OCI-LY7 (cell line): ENCODE data around the gene ANKRD33B. TPM values are rescaled to one million over a fixed set of nuclear protein-coding genes. Genes with fewer than 3 reads are reported as not detected.

Experiments
- BruUV-seq: library from RNA; stranded (reverse); fragments of 400-500 nt; replicated peaks from 2 replicates; lab custom pipeline; 2021; lab: Mats Ljungman, UMichigan
- CTCF ChIA-PET: fragments of 300-600 bp; sonication (Branson Sonifier 250); formaldehyde crosslinking; loops from one replicate; lab custom pipeline; 2022; ENCODE audit warnings: antibody characterized with exemption; ENCODE audit not compliant: unreplicated experiment; lab: Charles Lee
- POLR2A ChIA-PET: fragments of 300-600 bp; sonication (Branson Sonifier 250); formaldehyde crosslinking; loops from one replicate; lab custom pipeline; 2022; ENCODE audit warnings: antibody characterized with exemption; lab: Charles Lee
- DNase-seq: peaks from one replicate; pipeline ENCODE4 v3.0.0-alpha.2; 2015; ENCODE audit warnings: low spot score
- H2AFZ ChIP-seq: fragments of 200-600 bp; sonication (generic), shearing (Covaris generic); 2 replicates; pipeline ENCODE4 v1.6.1; 2014; ENCODE audit warnings: mild to moderate bottlenecking, antibody characterized with exemption, low read length, moderate library complexity
- H3K27ac ChIP-seq: fragments of 200-600 bp; sonication (generic); 2 replicates; pipeline ENCODE4 v1.5.1; 2014; ENCODE audit warnings: mixed run types, low read depth, mild to moderate bottlenecking, moderate library complexity, low read length, inconsistent platforms; ENCODE audit not compliant: poor library complexity, severe bottlenecking
- H3K36me3 ChIP-seq: fragments of 200-600 bp; sonication (generic); 2 replicates; pipeline ENCODE4 v1.6.1; 2014; ENCODE audit warnings: mild to moderate bottlenecking, antibody characterized with exemption, low read length, moderate library complexity, mixed read lengths; ENCODE audit not compliant: insufficient read depth
- H3K4me1 ChIP-seq: fragments of 200-600 bp; sonication (generic); 2 replicates; pipeline ENCODE4 v1.5.1; 2014; ENCODE audit warnings: mild to moderate bottlenecking, low read length; ENCODE audit not compliant: insufficient read depth, poor library complexity, severe bottlenecking
- H3K4me2 ChIP-seq: fragments of 200-600 bp; sonication (generic); 2 replicates; pipeline ENCODE4 v1.6.1; 2014; ENCODE audit warnings: mild to moderate bottlenecking, low read length
- H3K4me3 ChIP-seq: fragments of 200-600 bp; sonication (generic); 2 replicates; pipeline ENCODE4 v1.5.1; 2014; ENCODE audit warnings: mild to moderate bottlenecking, low read depth, low read length; ENCODE audit not compliant: poor library complexity, severe bottlenecking
- H3K79me2 ChIP-seq: fragments of 200-600 bp; sonication (generic); 2 replicates; pipeline ENCODE4 v1.6.1; 2016; ENCODE audit warnings: low read depth, mild to moderate bottlenecking, low read length, moderate library complexity, mixed read lengths; ENCODE audit not compliant: insufficient read depth
- H3K9me2 ChIP-seq: fragments of 200-600 bp; sonication (generic); 2 replicates; pipeline ENCODE4 v1.6.1; 2016; ENCODE audit warnings: mild to moderate bottlenecking, low read length, mixed read lengths; ENCODE audit not compliant: insufficient read depth
- H3K9me3 ChIP-seq: fragments of 200-600 bp; sonication (generic); 2 replicates; pipeline ENCODE4 v1.6.1; 2014; ENCODE audit warnings: mild to moderate bottlenecking, mixed run types, low read length, mixed read lengths
- H4K20me1 ChIP-seq: fragments of 200-600 bp; sonication (generic); 2 replicates; pipeline ENCODE4 v1.6.1; 2014; ENCODE audit warnings: mild to moderate bottlenecking, antibody characterized with exemption, low read length, moderate library complexity, mixed read lengths; ENCODE audit not compliant: insufficient read depth
- CTCF ChIP-seq: fragments of 200-600 bp; sonication (generic); conservative IDR thresholded peaks from 2 replicates; pipeline ENCODE4 v1.5.1; 2014; ENCODE audit warnings: mild to moderate bottlenecking, antibody characterized with exemption, low read length, moderate library complexity, mixed read lengths
- EZH2phosphoT487 ChIP-seq: fragments of 200-600 bp; sonication (generic); IDR thresholded peaks from 2 replicates; pipeline ENCODE4 v1.6.1; 2018; ENCODE audit warnings: low read depth, borderline replicate concordance, mild to moderate bottlenecking, mixed run types, antibody characterized with exemption, low read length, moderate library complexity, mixed read lengths
- intact Hi-C: fragments of 100-400 bp; cut with micrococcal nuclease; formaldehyde crosslinking; loops from one replicate; pipeline ENCODE4 v1.10.0; 2022; ENCODE audit not compliant: unreplicated experiment
- total RNA-seq, 2 experiments: library from RNA; depleted of rRNA in 1 of 2; stranded (reverse); fragments of >200 nt in 1 of 2; shearing (Covaris generic) in 1 of 2; gene quantifications; 2 replicates each; pipeline ENCODE4 v1.2.3, GENCODE V29; 2014 to 2022

The ANKRD33B gene
- total RNA-seq, 2 experiments from 2014 or later: 5.6 to 11.4 TPM

GRCh38 chr5:10527281-10527950, 36.5 kb upstream of the ANKRD33B start:
- Histone ChIP-seq H3K27ac (no peak overlapping the region), H3K79me2 (no peaks in the 10 kb centered on the region), H3K4me2 (no peak overlapping the region), H3K36me3 (no peaks in the 10 kb centered on the region), H3K9me2 (no peaks in the 10 kb centered on the region), H2AFZ (no peak overlapping the region), H3K4me3 (no peak overlapping the region), H3K9me3 (no peaks in the 10 kb centered on the region; the same call in 1 of the 2 replicates), H3K4me1 (peaks cover 7% of the 10 kb centered on the region), H4K20me1 (no peaks in the 10 kb centered on the region)
- no peak for DNase-seq
- TF ChIP-seq CTCF: no peak
- no peak for TF ChIP-seq EZH2phosphoT487
- intact Hi-C loops: no loop called here
- ChIA-PET POLR2A (no interaction called here), CTCF (no interaction called here)
- no TSS peak for BruUV-seq

GRCh38 chr5:10528056-10528816, 35.6 kb upstream of the ANKRD33B start:
- Histone ChIP-seq H2AFZ (no peak overlapping the region), H3K36me3 (no peaks in the 10 kb centered on the region), H3K27ac (no peak overlapping the region), H4K20me1 (no peaks in the 10 kb centered on the region), H3K79me2 (no peaks in the 10 kb centered on the region), H3K4me3 (no peak overlapping the region), H3K9me2 (no peaks in the 10 kb centered on the region), H3K4me2 (no peak overlapping the region), H3K4me1 (peaks cover 7% of the 10 kb centered on the region), H3K9me3 (no peaks in the 10 kb centered on the region)
- TF ChIP-seq CTCF (peak; percentile 45), EZH2phosphoT487 (no peak)
- BruUV-seq: no TSS peak
- no peak for DNase-seq
- ChIA-PET CTCF (interaction anchor here (0.8 kb wide), 1 partner anchor 99 kb away, joined by 3 read pairs; no protein-coding TSS in a partner anchor), POLR2A (interaction anchor here (0.6 to 1.5 kb wide), 4 partner anchors 9 to 38 kb away, joined by 3 to 7 read pairs (median 4); no protein-coding TSS in a partner anchor)
- intact Hi-C loops: no loop called here
